ENCODE results near the gene E2F2.
"Not testable (repeated sequence)": the region's sequence is repeated elsewhere in the genome, so short reads cannot be mapped to it uniquely, and the experiment has no call there.

E2F2 gene

DNA sequence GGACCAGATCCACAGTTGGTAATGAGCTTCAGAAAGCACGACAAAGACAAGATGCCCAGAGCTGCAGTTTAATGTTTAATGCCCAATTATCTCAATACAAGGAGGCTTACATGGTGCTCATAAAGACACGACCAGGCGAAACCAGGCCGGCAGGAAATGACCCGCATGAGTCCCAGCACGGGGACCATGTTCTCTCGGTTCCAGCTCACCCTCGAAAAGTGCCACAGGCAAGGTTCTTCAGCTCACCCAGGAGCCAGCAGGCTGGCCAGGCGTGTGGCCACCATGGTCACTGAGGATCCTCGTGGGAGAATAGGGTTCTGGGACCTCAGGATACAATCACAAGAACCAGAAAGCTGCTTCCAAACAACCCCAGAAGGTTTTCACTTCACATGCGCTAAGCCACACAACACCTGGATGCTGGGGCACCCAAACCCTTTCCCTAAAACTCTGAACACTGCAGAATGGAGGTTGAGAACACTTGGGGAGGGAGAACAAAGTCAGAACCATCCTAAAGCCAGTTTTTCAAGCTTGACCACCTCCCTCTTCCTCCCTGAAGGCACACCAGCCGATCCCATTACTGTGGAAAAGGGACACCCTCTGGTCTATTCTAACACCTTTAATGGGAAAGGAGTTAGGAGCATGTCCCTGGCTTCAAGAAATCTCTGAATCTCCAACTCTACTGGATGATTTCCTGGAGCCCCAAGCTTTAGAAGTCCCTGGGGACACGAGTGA is 24.5 kb downstream of the E2F2 start:
- no peak for TF ChIP-seq CTCF (IDR thresholded peaks at IDR 0.05; ENCODE audit: extremely low read depth, insufficient read depth, missing control alignments)
- in situ Hi-C loops (cut with MboI; ENCODE audit: low pct_unique_long_range_greater_than_20kb, low sequenced_read_pairs, unreplicated experiment) = no loop called here
- no peak for DNase-seq (ENCODE audit: low spot score)

DNA sequence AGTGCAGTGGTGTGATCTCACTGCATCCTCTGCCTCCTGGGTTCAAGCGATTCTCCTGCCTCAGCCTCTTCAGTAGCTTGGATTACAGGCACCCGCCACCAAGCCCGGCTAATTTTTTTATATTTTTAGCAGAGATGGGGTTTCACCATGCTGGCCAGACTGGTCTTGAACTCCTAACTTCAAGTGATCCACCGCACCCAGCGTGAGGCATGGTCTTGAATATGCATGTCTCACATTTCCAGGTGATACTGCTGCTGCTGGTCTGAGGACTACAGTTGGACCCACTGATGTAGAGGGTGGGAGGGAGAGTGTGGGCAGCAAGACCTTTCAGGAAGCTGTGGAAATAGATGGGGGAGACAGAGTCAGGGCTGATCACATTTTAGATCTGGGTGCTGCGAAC is 25.2 kb downstream of the E2F2 start:
- no peak for DNase-seq (ENCODE audit: low spot score)
- in situ Hi-C loops (cut with MboI; ENCODE audit: low pct_unique_long_range_greater_than_20kb, low sequenced_read_pairs, unreplicated experiment) = no loop called here
- no peak for TF ChIP-seq CTCF (IDR thresholded peaks at IDR 0.05; ENCODE audit: extremely low read depth, insufficient read depth, missing control alignments)

- in situ Hi-C loops (cut with MboI; ENCODE audit: low pct_unique_long_range_greater_than_20kb, low sequenced_read_pairs, unreplicated experiment); DNase-seq (ENCODE audit: low spot score): not testable (repeated sequence)
These were observed 26.9 kb downstream of the E2F2 start for GRCh38 chr1:23504156-23504555.

- no peak for TF ChIP-seq CTCF (IDR thresholded peaks at IDR 0.05; ENCODE audit: extremely low read depth, insufficient read depth, missing control alignments)
- in situ Hi-C loops (cut with MboI; ENCODE audit: low pct_unique_long_range_greater_than_20kb, low sequenced_read_pairs, unreplicated experiment) = no loop called here
- DNase-seq (ENCODE audit: low spot score) = no peak
These were observed 28.1 kb downstream of the E2F2 start for GRCh38 chr1:23502951-23503350.

GRCh38 chr1:23500466-23500865 is 30.6 kb downstream of the E2F2 start:
- DNase-seq (ENCODE audit: low spot score) = no peak
- in situ Hi-C loops (cut with MboI; ENCODE audit: low pct_unique_long_range_greater_than_20kb, low sequenced_read_pairs, unreplicated experiment) = no loop called here
- TF ChIP-seq CTCF (IDR thresholded peaks at IDR 0.05; ENCODE audit: extremely low read depth, insufficient read depth, missing control alignments) = no peak

DNA sequence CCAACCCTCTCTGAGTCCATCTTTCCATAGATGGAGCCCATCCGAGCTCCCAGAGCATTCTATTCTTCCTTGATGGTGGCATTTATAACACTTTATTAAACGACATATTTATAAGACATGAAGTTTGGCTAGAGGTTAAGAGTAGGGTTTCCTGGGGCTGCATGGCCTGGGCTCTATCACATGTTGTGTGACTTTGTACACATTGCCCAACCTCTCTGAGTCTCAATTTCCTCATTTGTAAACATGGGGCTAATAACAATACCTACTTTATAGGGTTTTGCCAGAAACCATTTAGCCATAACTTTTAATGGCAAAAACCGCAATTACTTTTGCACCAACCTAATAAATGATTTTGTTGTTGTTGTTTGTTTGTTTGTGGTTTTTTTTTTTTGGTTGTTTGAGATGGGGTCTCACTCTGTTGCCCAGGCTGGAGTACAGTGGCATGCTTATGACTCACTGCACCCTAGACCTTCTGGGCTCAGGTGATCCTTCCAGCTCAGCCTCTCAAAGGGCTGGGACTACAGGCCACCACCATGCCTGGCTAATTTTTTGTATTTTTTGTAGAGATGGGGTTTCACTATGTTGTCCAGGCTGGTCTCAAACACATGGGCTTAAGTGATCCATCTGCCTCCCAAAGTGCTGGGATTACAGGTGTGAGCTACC is 33.1 kb downstream of the E2F2 start:
- in situ Hi-C loops (cut with MboI; ENCODE audit: low pct_unique_long_range_greater_than_20kb, low sequenced_read_pairs, unreplicated experiment) = no loop called here
- no peak for TF ChIP-seq CTCF (IDR thresholded peaks at IDR 0.05; ENCODE audit: extremely low read depth, insufficient read depth, missing control alignments)

GRCh38 chr1:23496490-23497181 is 34.4 kb downstream of the E2F2 start:
- TF ChIP-seq CTCF (IDR thresholded peaks at IDR 0.05; ENCODE audit: extremely low read depth, insufficient read depth, missing control alignments) = no peak
- no peak for DNase-seq (ENCODE audit: low spot score)
- in situ Hi-C loops (cut with MboI; ENCODE audit: low pct_unique_long_range_greater_than_20kb, low sequenced_read_pairs, unreplicated experiment) = no loop called here

More for the DNA sequence above, 33.1 kb downstream of the E2F2 start:
- no peak for DNase-seq (ENCODE audit: low spot score)

GRCh38 chr1:23494836-23495235 is 36.2 kb downstream of the E2F2 start:
- DNase-seq (ENCODE audit: low spot score) = not testable (repeated sequence)
- in situ Hi-C loops (cut with MboI; ENCODE audit: low pct_unique_long_range_greater_than_20kb, low sequenced_read_pairs, unreplicated experiment) = loop anchor here (5.0 kb wide), 1 partner anchor 37 kb away; the partner anchor contains the start of gene E2F2

DNA sequence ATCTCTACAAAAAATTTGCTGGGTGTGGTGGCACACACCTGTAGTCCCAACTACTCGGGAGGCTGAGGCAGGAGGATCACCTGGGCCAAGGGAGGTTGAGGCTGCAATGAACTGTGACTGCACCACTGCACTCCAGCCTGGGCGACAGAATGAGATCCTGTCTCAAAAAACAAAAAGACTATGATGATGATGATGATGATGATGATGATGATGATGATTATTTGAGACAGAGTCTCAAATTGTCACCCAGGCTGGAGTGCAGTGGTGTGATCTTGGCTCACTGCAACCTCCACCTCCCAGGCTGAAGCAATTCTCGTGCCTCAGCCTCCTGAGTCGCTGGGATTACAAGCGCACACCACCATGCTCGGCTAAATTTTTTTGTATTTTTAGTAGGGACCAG is 38.3 kb downstream of the E2F2 start:
- DNase-seq (ENCODE audit: low spot score) = not testable (repeated sequence)
- in situ Hi-C loops (cut with MboI; ENCODE audit: low pct_unique_long_range_greater_than_20kb, low sequenced_read_pairs, unreplicated experiment) = loop anchor here (5.0 kb wide), 1 partner anchor 40 kb away; the partner anchor contains the start of gene E2F2

All from GM13977 (cell line).